GM03348 (cell line): ENCODE results near the gene DMRTB1.

Source experiments
- DNase-seq: peaks from one replicate; pipeline ENCODE4 v3.0.0; 2012; ENCODE audit warnings: low spot score

DMRTB1 gene

DNA sequence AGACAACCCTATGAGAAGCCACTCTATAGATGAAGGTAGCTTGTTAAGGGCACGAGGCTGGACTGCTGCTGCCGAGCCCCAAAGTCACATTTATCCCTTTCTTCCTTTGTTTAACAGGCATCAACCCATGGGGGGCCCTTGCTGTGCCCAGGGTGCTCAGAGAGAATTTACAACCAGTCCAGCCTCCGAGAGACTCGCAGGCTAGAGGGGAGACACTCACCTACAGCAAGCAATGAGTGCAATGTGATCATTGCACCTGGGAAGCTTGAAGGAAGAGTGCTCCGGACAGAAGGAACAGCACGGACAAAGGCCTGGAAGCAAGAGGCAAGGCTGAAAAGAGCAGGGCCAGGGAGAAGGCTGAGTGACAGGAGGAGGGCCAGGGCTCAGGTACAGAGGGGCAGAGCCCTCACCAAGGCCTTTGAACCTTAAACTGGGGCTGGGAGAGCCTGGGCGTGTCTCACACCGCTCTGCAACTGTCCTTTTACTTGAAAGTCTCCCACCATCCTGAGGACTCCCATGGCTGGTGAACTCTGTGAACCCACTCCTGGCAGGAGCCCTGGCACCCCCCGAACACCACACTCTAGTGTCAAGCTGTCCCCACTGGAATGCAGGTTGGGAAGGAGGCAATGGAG lies 27.3 kb downstream of the DMRTB1 start:
- no peak for DNase-seq

DNA sequence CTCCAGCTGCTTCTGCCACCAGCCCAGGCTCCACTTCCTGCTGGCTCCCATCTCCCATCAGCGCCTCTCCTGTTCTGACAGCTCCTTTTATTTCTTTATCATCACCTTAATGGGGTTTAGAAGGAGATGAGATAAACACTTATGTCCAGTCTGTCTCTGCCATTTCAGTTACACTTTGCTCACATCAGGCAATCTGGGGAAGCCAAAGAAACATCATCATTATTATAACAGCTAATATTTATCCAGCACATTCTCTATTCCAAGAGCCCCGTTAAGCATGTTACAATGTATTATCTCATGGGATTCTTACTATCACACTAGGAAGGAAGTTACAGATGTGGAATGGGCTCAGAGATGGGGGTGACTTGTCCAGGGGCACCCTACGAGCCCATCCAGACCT lies 31.2 kb downstream of the DMRTB1 start:
- DNase-seq, result no peak

DNA sequence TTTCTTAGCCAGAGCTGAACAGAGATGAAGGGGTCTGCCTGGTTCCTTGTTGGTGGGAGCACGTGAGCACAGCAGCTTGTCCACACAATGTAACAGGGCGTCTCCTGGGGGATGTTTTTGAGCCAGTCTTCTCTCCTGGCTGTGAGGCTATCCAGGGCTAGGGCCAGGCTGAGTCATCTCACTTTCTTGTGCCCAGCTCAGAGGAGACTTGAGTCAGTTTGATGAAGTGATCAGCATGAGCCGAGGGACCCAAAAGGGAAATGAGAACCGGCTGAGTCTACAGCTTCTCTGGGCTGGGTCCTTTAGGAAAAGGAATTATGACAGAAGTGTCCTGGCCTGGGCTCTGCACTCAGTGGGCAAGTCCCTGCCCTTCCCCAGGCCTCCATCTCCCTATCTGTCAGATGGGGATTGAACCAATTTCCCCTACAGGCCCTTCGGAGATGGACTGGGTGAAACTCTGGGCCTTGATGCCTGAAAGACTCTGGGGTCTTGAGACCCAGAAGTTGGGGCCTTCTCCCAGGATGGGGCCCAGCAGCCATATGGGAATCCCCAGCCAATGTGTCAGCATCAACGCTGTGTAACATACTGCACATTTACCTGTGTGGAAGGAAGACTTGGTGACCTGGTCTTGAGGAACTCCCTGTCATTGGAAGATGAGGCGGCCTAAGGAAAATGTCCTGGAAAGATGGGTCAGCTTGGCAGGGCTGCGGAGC lies 36.6 kb downstream of the DMRTB1 start:
- DNase-seq, result peak; percentile 54

DNA sequence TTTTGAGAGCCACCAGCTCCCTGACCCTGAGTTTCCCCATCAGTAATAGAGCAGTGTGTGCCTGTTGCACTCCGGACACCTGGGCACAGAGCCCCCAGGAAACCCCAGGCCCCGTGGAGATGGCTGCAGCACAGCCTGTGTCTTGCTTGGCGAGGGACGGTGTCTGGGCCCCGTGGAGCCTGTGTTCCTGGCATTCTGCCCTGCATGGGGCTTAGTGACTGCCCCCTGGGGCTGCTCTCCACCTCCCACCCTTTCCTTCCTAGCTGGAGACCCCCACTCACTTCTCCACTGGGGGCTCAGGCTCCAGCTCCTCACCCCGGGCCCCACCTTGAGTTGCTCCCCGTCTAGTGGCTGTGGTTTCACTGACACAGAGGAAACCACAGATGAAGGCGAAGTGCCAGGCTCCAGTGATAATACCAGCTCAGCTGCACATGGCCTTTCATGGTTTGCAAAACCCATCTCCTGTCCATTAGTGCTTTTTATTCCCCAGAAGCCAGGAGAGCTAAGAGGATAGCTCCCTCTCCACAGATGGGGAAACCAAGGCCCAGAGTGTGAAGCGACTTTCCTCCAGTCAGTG lies 39.4 kb downstream of the DMRTB1 start:
- DNase-seq, result peak; percentile 74

DNA sequence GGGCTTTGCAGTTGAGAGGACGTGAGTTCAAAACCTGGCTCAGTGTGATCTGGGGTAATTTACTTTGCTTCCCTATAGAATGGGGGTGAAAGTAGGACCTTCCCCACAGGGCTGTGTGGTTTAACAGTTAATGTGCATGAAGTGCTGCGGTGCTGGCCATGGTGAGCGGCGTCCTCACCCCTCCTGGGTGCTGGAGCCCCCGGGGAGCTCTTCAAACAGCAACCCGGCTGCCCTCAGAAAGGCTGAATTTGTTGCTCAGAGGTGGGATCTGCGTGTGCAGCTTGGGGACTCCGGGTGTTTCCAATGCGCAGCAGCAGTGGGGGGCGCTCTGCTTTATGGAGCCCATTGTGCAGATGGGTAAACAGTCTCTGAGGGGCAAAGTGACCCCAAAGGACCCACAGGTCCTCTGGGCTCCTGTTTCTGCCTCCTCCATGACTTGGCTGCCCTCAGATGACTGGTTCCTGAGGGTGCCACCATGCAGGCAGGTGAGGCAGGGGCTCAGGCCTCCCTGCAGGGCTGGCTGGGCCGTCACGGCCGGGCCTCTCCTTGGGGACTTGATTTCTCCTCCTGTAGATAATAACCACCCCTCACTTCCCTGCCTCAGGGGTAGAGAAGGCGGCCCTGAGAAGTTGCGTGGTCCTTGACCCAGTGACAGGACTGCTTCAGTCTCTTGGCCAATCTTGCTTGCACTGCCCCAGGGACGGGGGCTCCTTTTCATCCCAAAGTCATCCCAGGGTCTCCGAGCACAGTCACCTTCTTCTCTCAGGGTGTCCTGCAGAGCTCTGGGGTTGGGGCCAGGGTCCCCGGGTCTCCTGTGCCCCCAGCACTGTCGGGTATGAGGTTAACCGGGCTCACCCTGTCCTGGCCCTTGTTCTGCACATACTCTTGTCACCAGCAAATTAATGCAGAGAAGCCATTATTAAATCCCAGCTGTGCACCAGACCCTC lies 40.3 kb downstream of the DMRTB1 start:
- no peak for DNase-seq

DNA sequence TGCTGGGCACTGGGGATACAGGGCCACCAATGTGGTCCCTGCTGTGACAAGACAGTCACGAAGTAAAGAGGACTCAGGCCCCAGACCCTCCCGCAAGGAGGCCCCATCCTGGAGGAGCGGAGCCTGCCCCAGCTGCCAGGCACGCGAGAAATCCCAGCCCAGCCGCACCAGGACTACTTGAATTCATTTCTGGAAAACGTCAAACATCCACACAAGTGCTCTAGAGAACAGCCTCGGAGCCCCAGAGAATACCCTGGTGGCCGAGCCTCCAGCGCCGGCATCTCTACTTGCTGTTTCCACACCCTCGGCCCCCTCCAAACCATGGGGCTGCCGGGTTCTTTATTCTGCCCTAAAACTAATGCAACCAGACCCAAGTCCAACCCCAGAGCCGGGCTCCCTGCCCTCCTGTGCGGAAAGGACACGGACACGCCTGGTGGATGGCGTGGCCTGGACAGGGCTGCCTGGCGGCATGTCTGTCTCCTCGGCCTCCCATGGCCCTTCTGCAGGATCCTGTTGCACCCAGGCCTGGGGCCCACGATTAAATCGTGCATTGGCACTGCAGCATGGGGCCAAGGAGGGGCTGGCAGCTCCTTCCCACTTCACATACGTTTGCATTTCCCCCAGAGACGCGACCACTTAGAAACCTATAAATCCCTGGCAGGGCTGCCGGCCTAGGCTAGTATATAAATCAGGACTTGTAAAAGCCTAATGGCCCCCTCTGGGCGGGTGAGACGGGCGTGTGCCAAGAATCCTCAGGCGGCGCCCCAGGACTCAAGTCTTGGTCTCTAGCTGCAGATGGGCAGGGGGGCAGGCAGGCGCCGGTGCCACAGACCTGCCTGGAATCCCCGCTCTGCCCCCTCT lies 41.2 kb downstream of the DMRTB1 start:
- DNase-seq, result no peak

DNA sequence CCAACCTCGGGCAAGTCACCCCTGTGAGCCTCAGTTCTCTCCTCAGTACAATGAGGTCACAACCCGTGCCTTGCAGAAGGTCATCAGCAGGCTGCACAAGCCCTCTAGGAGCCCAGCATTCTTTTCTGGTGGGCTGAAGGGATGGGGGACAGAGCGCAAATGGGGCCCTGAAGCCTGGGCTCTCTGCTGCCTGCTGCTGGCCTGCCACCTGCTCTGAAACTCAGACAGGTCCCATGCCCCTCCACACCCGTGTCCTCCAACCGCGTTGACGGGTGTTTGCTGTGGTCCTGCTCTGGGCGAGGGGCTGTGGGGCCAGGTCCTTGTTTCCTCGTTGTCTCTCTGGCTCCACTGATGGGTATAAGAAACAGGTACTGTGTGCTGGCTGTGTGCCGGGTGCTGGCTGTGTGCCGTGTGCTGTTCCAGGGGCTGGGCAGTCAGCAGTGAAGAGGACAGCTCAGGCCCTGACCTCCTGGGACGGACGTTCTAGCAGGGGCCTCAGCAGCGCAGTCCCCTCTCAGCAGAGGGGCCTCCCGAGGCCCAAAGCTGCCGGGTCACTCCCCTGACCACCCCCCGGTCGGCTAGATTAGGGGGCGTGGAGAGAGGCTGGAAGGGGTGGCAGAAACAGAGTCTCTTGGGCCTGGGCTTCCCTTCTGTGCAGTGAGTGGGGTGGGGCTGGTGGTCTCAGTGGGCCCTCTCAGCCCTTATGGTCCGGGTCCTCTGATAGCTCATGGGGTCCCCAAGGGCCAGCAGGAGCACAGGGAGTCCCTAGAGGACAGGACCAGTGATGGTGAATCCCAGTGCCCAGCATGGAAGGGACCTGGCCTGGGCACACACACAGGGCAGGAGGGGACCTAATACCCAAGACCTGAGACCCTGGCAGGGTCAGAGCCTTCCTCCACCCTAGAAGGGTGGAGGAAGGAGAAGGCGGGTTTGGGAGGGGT lies 42.1 kb downstream of the DMRTB1 start:
- no peak for DNase-seq

DNA sequence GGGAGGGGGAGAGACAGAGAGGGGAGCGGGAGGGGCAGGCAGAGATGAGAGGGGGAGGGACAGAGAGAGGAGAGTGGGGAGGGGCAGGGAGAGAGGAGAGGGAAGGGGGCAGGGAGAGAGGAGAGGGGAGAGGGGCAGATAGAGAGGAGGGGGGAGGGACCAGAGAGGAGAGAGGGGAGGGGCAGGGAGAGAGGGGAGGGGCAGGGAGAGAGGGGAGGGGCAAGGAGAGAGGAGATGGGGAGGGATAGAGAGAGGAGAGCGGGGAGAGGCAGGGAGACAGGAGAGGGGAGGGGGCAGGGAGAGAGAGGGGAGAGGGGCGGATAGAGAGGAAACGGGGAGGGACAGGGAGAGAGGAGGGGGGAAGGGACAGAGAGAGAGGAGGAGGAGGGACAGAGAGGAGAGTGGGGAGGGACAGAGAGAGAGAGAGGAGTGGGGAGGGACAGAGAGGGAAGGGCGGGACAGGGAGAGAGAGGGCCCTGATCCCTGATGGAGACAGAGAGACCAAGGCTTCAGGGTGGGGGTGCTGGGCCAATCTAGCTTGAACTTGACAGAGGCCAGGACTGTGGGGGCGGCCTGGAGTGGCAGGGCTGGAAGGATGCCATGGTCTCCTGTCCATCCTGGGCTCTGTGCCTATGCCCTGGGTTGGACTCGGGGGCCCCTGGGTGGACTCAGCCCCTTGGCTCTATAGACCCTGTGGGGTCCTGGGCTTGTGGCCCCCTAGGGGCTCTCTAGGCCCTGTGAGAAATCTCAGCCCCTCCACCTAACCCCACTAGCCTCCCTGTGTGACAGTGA lies 43.6 kb downstream of the DMRTB1 start:
- DNase-seq, result no peak

DNA sequence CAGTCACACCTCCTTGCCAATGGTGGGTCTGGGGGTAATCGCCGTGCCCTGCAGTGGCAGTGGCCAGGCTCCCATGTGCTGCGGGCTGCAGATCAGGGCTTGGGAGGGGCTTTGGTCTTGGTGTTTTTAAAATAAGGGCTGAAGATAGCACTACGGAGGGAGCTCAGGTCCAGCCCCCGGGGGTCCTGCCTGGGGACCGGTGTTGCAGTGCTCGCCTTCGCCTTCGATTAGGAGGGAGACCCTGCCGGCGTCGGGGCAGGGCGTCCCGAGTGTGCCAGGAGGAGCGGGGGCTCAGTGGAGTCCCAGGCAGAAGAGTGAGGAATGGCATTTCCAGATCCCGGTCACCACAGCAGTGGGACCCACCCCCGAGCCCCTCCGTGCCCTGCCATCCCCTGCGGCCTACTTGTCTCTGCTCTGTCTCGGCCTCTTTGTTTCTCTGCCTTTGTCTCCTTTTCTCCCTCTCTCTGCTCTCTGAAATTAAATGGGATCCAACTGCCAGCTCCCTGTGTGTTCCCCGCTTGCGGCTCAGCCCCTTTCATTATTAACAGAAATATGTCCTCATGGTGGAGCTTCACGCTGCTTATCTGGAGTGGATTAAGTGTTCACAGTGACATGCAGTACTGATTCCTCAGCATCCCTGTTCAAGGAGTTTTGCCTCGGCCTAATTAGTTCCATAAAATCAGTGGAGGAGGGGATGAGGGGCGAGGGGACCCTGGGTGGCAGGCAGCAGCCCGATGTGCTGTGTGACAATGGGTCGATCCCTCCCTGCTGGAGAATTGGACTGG lies 44.4 kb downstream of the DMRTB1 start:
- no peak for DNase-seq

DNA sequence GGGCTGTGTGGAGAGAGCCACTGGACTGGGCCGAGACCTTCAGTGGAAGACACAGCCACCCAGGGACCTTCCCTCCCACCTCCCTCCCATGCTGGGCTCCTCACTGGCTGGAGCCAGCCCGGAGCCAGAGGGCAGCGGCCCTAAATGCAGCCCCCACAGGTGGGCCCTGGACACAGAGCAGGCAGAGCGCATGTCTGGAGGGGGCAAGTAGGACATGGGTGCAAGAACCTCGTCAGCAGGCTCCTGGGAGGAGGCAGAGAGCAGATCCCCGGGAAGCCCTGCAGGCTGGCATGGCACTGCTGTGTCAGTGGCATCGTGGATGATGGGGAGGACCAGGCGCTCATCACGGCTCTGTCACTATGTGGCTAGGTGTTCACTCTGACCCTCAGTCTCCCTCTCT lies 45.7 kb downstream of the DMRTB1 start:
- DNase-seq, result no peak

DNA sequence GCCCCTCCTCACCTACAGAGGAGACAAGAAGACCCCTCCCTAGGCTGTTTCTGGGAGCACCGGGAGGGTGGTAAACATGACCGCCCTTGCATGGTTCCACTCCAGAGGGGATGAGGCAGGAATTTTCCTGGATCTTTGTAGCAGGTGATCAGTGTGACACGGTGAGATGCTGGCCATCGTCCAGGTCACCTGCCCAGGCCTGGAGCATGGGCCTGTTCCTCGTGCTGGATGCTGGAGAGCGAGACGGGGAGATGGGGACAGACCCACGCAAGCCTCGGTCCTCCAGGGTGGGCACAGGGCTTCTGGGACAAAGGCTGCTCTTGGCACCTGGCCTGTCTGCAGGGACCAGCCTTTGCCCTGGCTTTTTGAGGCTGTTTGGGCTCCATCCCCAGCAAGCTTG lies 46.2 kb downstream of the DMRTB1 start:
- no peak for DNase-seq

DNA sequence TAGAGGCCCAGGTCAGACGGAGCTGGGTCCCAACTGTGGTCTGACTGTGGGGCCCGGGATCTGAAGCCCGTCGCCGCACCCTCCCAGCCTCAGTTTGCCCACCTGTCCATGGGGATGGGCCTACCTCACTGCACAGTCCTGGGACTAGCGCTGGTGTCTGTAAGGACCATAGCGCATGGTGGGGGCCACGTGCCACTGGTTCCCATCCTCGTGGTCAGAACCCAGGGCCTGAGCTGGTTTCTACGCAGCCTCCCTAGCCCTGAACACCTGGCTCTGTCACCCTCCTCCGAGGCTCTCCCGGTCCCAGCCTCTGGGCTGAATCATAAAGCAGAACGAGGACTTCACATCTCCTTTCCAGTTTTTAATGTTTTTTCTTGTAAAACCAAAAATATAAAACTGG lies 46.7 kb downstream of the DMRTB1 start:
- no peak for DNase-seq

DNA sequence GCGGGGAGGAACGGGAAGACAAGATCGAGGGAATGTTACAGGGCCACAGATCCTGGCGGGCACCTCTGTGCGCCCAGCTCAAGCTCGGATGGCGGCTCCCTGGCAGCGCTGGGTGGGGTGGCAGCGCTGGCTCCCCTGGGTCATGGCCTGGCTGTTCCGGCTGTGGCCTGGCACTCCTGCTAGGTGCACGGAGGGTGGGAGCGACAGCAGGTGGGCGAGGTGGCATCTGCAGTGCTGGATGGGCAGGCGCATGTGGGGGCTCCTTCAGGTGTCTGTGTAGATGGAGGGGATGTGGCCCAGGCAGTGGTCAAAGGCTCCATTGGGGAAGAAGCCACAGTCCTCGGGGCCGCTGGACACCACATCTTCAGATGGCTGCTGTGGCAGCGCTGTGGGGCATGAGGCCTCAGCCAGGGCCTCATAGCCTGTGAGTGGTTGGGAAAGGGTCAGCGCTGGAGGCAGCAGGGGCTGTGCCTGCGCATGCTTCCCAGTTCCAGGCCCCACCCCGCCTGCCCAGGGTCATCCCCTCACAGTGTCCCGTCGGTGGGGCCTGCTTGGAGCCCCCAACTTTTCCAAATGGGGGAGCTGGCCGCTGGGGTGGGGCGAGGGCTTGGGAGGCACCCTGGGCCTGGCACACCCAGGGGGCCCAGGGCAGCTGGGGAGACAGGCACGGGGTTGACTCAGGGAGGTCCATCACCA lies 47.3 kb downstream of the DMRTB1 start:
- DNase-seq, result no peak

DNA sequence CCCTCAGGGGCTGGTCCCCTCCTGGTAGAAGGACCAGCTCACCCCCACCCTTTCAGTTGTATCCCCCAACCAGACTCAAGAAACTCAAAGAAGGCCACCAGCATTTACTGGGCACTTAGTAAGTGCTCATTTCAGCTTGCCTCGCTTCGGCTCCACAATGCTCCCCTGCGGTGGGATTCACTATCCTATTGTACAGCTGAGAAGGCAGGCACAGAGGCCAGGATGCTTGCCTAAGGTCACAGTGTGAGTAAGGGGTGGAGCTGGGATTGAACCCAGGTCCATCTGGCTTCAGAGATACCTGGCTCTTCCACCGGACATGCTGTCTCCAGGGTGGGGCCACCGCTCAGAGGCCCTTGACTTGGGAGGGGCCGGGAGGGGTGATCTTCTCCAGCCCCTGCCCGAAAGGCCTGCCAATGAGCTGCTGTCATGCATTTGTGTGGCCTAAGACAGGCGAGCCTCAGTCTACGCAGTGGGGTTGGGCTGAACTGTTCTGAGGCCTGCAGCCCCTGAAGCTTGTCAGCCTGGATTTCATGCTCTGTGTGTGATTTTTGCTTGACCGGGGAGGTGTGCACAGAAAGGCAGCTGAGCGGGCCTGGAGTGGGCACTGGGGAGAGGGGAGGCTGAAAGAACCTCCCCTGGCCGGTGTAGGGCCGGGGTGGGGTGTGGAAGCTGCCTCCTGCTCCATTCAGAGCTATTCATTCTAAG lies 48.1 kb downstream of the DMRTB1 start:
- DNase-seq, result no peak

DNA sequence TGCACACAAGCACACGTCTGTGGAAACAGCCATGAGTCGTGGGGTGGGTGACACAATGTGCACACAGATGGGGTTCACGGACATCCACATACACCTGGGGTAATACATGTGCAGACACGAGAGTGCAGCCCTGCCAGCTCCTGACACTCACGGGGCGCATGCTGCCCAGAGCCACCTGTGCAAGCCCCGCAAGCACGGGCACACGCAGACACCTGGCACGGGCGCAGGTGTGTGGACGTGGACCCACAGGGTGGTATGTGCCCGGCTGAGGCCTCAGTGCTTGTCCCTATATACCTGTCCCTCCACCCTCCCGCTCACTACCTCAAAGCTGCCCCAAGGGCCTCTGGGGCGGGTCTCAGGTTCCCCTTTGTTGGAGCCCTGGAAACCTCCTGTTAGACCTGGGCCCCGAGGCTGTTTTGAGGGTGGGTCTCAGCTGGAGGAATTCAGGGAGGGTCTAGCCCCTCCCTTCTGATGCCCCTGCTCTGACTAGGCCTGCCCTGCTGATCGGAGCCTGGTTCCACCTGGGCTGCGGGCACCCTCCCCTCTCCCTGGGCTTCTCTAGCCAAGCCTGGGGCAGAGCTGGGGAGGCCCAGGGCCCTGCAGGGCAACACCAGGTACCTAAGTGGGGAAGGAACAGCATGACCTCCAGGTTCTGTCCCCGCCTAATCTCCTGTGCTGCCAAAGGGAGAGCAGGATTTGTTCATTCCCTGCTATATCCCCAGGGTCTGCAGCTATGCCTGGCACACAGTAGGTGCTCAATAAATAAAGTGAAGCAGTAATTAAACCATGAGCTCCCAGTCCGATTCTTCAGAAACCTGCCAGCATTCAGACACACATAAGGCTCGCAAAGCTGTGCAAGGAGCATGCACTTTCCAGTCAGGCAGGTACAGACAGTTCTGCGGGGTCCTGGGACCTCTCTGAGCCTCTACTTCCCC lies 49.1 kb downstream of the DMRTB1 start:
- no peak for DNase-seq

DNA sequence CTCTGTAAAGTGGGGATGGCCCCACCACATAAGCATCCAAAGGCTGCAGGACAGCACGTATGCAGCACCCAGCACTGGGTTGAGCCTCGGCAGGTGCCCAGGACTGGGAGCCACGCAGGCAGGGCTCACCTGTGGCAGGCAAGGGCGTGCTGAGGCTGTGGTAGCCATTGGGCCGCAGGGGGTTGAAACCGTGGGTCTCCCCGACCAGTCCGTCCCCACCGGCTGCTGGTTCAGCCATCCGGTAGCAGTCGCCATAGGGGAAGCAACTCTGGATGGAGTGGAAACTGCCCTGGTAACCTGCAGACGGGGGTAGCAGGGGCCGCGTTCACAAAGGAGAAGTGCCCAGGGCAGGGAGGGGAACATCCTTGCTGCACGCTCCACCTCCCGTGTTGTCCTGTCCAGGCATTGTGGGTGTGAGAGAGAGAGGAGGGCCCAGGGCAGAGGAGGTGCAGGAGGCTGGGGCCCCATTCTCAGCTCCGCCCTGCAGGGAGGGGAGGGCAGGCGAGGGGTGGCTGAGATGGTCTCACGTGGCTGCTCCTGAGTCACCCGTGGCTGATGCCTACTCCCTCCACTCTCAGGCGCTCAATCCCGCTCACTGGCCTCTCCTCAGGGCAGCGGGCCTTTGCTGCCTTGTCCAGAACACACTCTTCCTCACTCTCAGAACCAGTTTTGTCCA lies 49.9 kb downstream of the DMRTB1 start:
- DNase-seq, result no peak
